CD14-positive monocyte (primary cell): ENCODE data around the gene CEP112. TPM values are rescaled to one million over a fixed set of nuclear protein-coding genes. Genes with fewer than 3 reads are reported as not detected.

Experiments
- DNase-seq, 3 donors: peaks; one replicate each; pipeline ENCODE4 v3.0.0-alpha.2; 2011 to 2022
- H2AFZ ChIP-seq: 2 replicates; pipeline ENCODE4 v1.6.0; 2012; ENCODE audit warnings: mild to moderate bottlenecking, low read depth, low read length, inconsistent platforms; ENCODE audit not compliant: insufficient read depth, poor library complexity, severe bottlenecking
- H3K27ac ChIP-seq, 2 donors: 1 replicate in 1 of 2; 2 replicates in 1 of 2; pipeline ENCODE4 v1.5.1; 2012 to 2013; ENCODE audit warnings: low read length in 2 of 2, control low read depth in 1 of 2, inconsistent platforms in 1 of 2, low read depth in 1 of 2, mild to moderate bottlenecking in 1 of 2
- H3K27me3 ChIP-seq, 2 donors: one replicate each; pipeline versions ENCODE4 v1.6.0 to v1.6.1; 2011 to 2013; ENCODE audit warnings: low read length in 2 of 2; ENCODE audit not compliant: control insufficient read depth in 2 of 2, insufficient read depth in 2 of 2
- H3K36me3 ChIP-seq, 2 donors: replicated peaks in 1 of 2; 1 replicate in 1 of 2; 2 replicates in 1 of 2; pipeline versions ENCODE4 v1.5.1 to v1.6.1; 2012 to 2013; ENCODE audit warnings: low read length in 2 of 2, control low read depth in 1 of 2, inconsistent platforms in 1 of 2, mild to moderate bottlenecking in 1 of 2; ENCODE audit not compliant: insufficient read depth in 2 of 2, control insufficient read depth in 1 of 2
- H3K4me1 ChIP-seq, 2 donors: 1 replicate in 1 of 2; 2 replicates in 1 of 2; pipeline versions ENCODE4 v1.5.1 to v1.6.1; 2012 to 2013; ENCODE audit warnings: low read length in 2 of 2, control low read depth in 1 of 2, inconsistent platforms in 1 of 2, mild to moderate bottlenecking in 1 of 2, moderate library complexity in 1 of 2; ENCODE audit not compliant: insufficient read depth in 2 of 2, control insufficient read depth in 1 of 2
- H3K4me2 ChIP-seq: replicated peaks from 2 replicates; pipeline ENCODE3; 2012; ENCODE audit warnings: low read length, moderate library complexity, mild to moderate bottlenecking; ENCODE audit not compliant: poor library complexity, severe bottlenecking; ENCODE audit errors: extremely low read depth
- H3K4me3 ChIP-seq, 3 experiments: fragments of 200-600 bp in 1 of 3; sonication (generic) in 1 of 3; replicated peaks in 1 of 3; 1 replicate in 2 of 3; 2 replicates in 1 of 3; pipeline ENCODE4 v1.5.1; 2011 to 2013; ENCODE audit warnings: low read length in 3 of 3, mild to moderate bottlenecking in 3 of 3, control low read depth in 2 of 3, low read depth in 2 of 3, inconsistent platforms in 1 of 3, moderate library complexity in 1 of 3
- H3K79me2 ChIP-seq: 2 replicates; pipeline ENCODE4 v1.6.0; 2012; ENCODE audit warnings: mild to moderate bottlenecking, control low read depth, inconsistent platforms, low read length, moderate library complexity; ENCODE audit not compliant: insufficient read depth
- H3K9ac ChIP-seq: 2 replicates; pipeline ENCODE4 v1.6.0; 2017; ENCODE audit warnings: low read length, mild to moderate bottlenecking; ENCODE audit not compliant: insufficient read depth, poor library complexity, severe bottlenecking
- H3K9me3 ChIP-seq, 2 donors: replicated peaks in 1 of 2; 1 replicate in 1 of 2; 2 replicates in 1 of 2; pipeline versions ENCODE4 v1.5.1 to v1.6.1; 2012 to 2013; ENCODE audit warnings: low read length in 2 of 2, control low read depth in 1 of 2; ENCODE audit not compliant: control insufficient read depth in 1 of 2, insufficient read depth in 1 of 2
- H4K20me1 ChIP-seq: 2 replicates; pipeline ENCODE4 v1.6.0; 2012; ENCODE audit warnings: mild to moderate bottlenecking, low read length, control low read depth, moderate library complexity; ENCODE audit not compliant: insufficient read depth
- H3K27ac Mint-ChIP-seq, 7 donors: one replicate each; pipeline ENCODE4 v1.8.0; 2020; ENCODE audit warnings: mild to moderate bottlenecking in 7 of 7, mixed read lengths in 7 of 7, moderate library complexity in 6 of 7, inconsistent platforms in 2 of 7
- H3K27me3 Mint-ChIP-seq, 3 donors: one replicate each; pipeline ENCODE4 v1.8.0; 2021 to 2022; ENCODE audit warnings: low read depth in 3 of 3, mild to moderate bottlenecking in 3 of 3, mixed read lengths in 3 of 3, moderate library complexity in 3 of 3, inconsistent platforms in 1 of 3
- H3K36me3 Mint-ChIP-seq, 2 donors: one replicate each; pipeline ENCODE4 v1.8.0; 2020; ENCODE audit warnings: mixed read lengths in 2 of 2, inconsistent platforms in 1 of 2, mild to moderate bottlenecking in 1 of 2
- H3K4me1 Mint-ChIP-seq: one replicate; pipeline ENCODE4 v1.8.0; 2020; ENCODE audit warnings: mild to moderate bottlenecking, mixed read lengths
- H3K4me3 Mint-ChIP-seq, 2 donors: one replicate each; pipeline ENCODE4 v1.8.0; 2020; ENCODE audit warnings: mild to moderate bottlenecking in 2 of 2, mixed read lengths in 2 of 2, moderate library complexity in 1 of 2
- H3K9me3 Mint-ChIP-seq, 7 donors: one replicate each; pipeline ENCODE4 v1.8.0; 2020 to 2022; ENCODE audit warnings: mixed read lengths in 7 of 7, mild to moderate bottlenecking in 6 of 7, moderate library complexity in 6 of 7, inconsistent platforms in 2 of 7
- CTCF ChIP-seq: fragments of 200-600 bp; IDR thresholded peaks from one replicate; pipeline ENCODE4 v1.8.0; 2022; ENCODE audit warnings: antibody characterized with exemption, mild to moderate bottlenecking
- WGBS: methylation state at CpG from one replicate; pipeline ENCODE4 v1.1.5; 2013; ENCODE audit warnings: missing lambda C conversion rate; ENCODE audit not compliant: insufficient coverage; 5-methylcytosine and 5-hydroxymethylcytosine counted together
- intact Hi-C, 2 donors: fragments of 100-400 bp; cut with micrococcal nuclease; formaldehyde crosslinking; loops; one replicate each; pipeline versions ENCODE4 v1.15.0 to v1.15.1; 2023
- polyA plus RNA-seq, 3 donors: library from polyadenylated mRNA; depleted of rRNA in 1 of 3; unstranded in 2 of 3; stranded (reverse) in 1 of 3; fragments of 300-500 nt in 2 of 3; fragments of >200 nt in 1 of 3; fragmentation: Illumina TruSeq in 2 of 3; gene quantifications; 1 replicate in 2 of 3; 2 replicates in 1 of 3; pipeline ENCODE4 v1.2.3, GENCODE V29; 2012 to 2021

CEP112 gene
- polyA plus RNA-seq, 3 donors = 0.10 TPM; not detected in 2

GRCh38 chr17:66187718-66188117 lies 4.2 kb downstream of the CEP112 start:
- Histone ChIP-seq H2AFZ (no peak overlapping the region), H3K36me3 (no peaks in the 10 kb centered on the region), H4K20me1 (no peaks in the 10 kb centered on the region), H3K79me2 (no peaks in the 10 kb centered on the region), H3K4me3 (no peak overlapping the region), H3K4me1 (peaks cover 7 to 14% of the 10 kb centered on the region in 2 donors), H3K4me2 (no peak overlapping the region), H3K27me3 (peaks cover 0 to 13% of the 10 kb centered on the region in 2 donors), H3K27ac (no peak overlapping the region), H3K9ac (no peak overlapping the region), H3K9me3 (no peaks in the 10 kb centered on the region)
- DNase-seq = no peak
- TF ChIP-seq CTCF = no peak
- Mint-ChIP-seq H3K27me3 (peaks cover 0 to 10% (median 9%) of the 10 kb centered on the region in 3 donors), H3K4me3 (no peak overlapping the region), H3K27ac (no peak overlapping the region), H3K36me3 (peaks cover 0 to 2% of the 10 kb centered on the region in 2 donors), H3K4me1 (peaks cover 13% of the 10 kb centered on the region), H3K9me3 (peaks cover 0 to 7% (median 0%) of the 10 kb centered on the region in 7 donors)
- 81% methylated on average over 2 of the region's 2 CpGs for WGBS
- intact Hi-C loops = no loop called here

DNA sequence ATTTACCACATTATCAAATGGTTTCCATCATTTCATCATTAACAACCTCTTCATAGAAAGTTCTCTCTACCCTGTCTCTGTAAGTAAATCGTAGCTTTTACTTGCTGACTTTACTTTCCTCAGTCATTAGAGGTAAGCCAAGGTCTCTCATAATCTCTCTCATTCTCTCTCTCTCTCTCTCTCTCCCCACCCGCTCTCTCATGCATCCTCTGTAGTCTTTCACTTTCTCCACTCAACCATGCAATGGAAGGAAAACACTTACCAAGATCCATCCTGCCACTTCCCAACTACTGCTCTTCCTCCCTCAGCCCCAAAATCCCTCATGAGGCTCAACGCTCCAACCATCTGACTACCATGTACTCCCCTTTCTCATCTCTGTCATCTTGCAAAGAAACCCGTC lies 6.1 kb downstream of the CEP112 start:
- 93% methylated on average over 4 of the region's 4 CpGs for WGBS
- H4K20me1 ChIP-seq = no peaks in the 10 kb centered on the region
- no peak for TF ChIP-seq CTCF

More for the DNA sequence above, 6.1 kb downstream of the CEP112 start:
- Histone ChIP-seq H3K27ac (no peak overlapping the region), H3K4me1 (peaks cover under 1 to 1% of the 10 kb centered on the region in 2 donors), H3K4me2 (no peak overlapping the region), H3K36me3 (no peaks in the 10 kb centered on the region), H3K27me3 (peaks cover 0 to 1% of the 10 kb centered on the region in 2 donors), H2AFZ (no peak overlapping the region), H3K4me3 (no peak overlapping the region), H3K9me3 (no peaks in the 10 kb centered on the region), H3K79me2 (no peaks in the 10 kb centered on the region), H3K9ac (no peak overlapping the region)
- Mint-ChIP-seq H3K9me3 (peaks cover 0 to 5% (median 0%) of the 10 kb centered on the region in 7 donors), H3K27me3 (peaks cover 0 to 3% (median 0%) of the 10 kb centered on the region in 3 donors), H3K27ac (no peak overlapping the region), H3K4me1 (peaks cover under 1% of the 10 kb centered on the region), H3K36me3 (peaks cover 0 to under 1% of the 10 kb centered on the region in 2 donors), H3K4me3 (no peak overlapping the region)
- intact Hi-C loops = no loop called here
- DNase-seq = no peak
